Measurements from ENCODE around the gene ZFAND3.

Gene ZFAND3

GRCh38 chr6:38064431-38064830 lies 244.9 kb downstream of the ZFAND3 start:
- Histone ChIP-seq H3K4me3 (ENCODE audit: low read length) (no peak overlapping the region), H3K36me3 (ENCODE audit: control insufficient read depth, insufficient read depth, low read length, severe bottlenecking) (peaks cover 40% of the 10 kb centered on the region), H3K4me1 (ENCODE audit: control insufficient read depth, insufficient read depth, low read length) (peaks cover 14% of the 10 kb centered on the region), H3K9me3 (ENCODE audit: control insufficient read depth, low read length) (no peaks in the 10 kb centered on the region), H3K27me3 (replicated peaks; ENCODE audit: control insufficient read depth, insufficient read depth, low read length) (no peaks in the 10 kb centered on the region), H3K9ac (ENCODE audit: low read length) (no peak overlapping the region)
- peak; percentile 9 for DNase-seq (ENCODE audit: low read depth)

DNA sequence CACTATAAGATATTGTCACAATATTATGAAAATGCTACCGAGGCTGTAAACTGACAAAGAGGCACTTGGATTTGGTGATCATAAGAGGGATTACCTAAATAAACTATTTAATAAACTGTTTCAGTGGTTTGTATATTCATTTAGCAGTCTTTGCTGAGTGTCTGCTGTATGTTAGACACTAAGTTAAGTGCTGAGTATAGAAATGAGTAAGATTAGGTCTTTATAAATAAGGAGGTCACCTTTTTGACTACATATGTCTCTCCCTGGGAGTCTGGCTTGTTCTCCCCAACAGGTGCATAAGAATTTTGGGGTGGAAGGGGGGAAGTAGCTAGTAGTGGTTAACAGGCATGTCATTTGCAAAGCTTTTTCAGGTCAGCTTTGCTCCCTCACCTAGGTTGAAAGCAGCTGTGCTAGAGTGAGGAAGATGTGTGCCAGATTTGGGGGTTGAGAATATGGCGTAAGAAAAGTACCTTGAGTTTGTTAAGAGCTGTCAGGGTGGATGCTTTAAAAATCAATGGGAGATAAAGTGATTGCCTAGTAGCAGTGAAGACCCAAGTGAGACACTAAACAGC lies 246.3 kb downstream of the ZFAND3 start:
- no peaks in the 10 kb centered on the region for H3K27me3 ChIP-seq (replicated peaks; ENCODE audit: control insufficient read depth, insufficient read depth, low read length)
- no peak overlapping the region for H3K4me3 ChIP-seq (ENCODE audit: low read length)
- H3K9me3 ChIP-seq (ENCODE audit: control insufficient read depth, low read length), result no peaks in the 10 kb centered on the region
- no peak for DNase-seq (ENCODE audit: low read depth)
- peaks cover 15% of the 10 kb centered on the region for H3K4me1 ChIP-seq (ENCODE audit: control insufficient read depth, insufficient read depth, low read length)
- H3K9ac ChIP-seq (ENCODE audit: low read length), result no peak overlapping the region
- H3K36me3 ChIP-seq (ENCODE audit: control insufficient read depth, insufficient read depth, low read length, severe bottlenecking), result peaks cover 40% of the 10 kb centered on the region

- Histone ChIP-seq H3K27me3 (replicated peaks; ENCODE audit: control insufficient read depth, insufficient read depth, low read length) (no peaks in the 10 kb centered on the region), H3K36me3 (ENCODE audit: control insufficient read depth, insufficient read depth, low read length, severe bottlenecking) (peaks cover 30% of the 10 kb centered on the region), H3K9me3 (ENCODE audit: control insufficient read depth, low read length) (no peaks in the 10 kb centered on the region), H3K4me1 (ENCODE audit: control insufficient read depth, insufficient read depth, low read length) (peaks cover 15% of the 10 kb centered on the region), H3K9ac (ENCODE audit: low read length) (no peak overlapping the region), H3K4me3 (ENCODE audit: low read length) (no peak overlapping the region)
- no peak for DNase-seq (ENCODE audit: low read depth)
Measured at GRCh38 chr6:38067263-38067980, 247.9 kb downstream of the ZFAND3 start.

DNA sequence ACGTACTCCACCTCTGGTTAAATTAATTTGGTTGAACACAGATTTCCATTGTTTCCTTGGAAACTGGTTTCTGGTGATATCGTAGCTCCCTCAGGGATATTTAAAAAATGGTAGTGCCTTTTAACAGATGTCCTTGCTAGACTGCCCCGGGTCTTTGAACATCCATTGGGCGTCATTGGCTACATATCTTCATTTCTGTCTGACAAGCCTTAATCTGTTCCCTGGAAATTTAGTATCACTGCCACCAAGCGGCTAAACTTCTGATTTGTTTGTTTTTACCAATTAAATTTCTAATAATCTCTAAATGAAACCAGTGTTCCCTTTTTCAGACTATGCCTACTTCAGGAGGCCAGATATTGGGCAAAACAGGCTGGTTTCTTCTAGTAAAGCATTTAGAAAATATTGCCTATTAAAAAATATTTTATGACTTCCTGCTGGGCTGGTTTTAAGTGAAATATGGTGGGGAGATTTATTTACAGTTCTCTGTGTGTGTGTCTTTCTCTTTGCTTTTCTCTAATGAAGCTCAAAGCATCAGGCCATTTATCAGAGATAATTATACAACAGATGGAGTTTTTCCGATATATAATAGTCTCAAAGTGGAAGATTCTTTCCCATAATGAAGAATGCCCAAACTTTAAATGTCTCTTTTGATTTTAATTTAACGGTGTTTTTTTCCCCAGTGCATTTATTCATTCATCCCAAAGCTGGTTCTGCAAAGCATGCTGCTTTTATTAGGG lies 249.5 kb downstream of the ZFAND3 start:
- H3K9ac ChIP-seq (ENCODE audit: low read length), result no peak overlapping the region
- H3K4me3 ChIP-seq (ENCODE audit: low read length), result no peak overlapping the region
- H3K27me3 ChIP-seq (replicated peaks; ENCODE audit: control insufficient read depth, insufficient read depth, low read length), result no peaks in the 10 kb centered on the region
- H3K36me3 ChIP-seq (ENCODE audit: control insufficient read depth, insufficient read depth, low read length, severe bottlenecking), result peaks cover 15% of the 10 kb centered on the region
- no peak for DNase-seq (ENCODE audit: low read depth)
- peaks cover 15% of the 10 kb centered on the region for H3K4me1 ChIP-seq (ENCODE audit: control insufficient read depth, insufficient read depth, low read length)
- no peaks in the 10 kb centered on the region for H3K9me3 ChIP-seq (ENCODE audit: control insufficient read depth, low read length)

DNA sequence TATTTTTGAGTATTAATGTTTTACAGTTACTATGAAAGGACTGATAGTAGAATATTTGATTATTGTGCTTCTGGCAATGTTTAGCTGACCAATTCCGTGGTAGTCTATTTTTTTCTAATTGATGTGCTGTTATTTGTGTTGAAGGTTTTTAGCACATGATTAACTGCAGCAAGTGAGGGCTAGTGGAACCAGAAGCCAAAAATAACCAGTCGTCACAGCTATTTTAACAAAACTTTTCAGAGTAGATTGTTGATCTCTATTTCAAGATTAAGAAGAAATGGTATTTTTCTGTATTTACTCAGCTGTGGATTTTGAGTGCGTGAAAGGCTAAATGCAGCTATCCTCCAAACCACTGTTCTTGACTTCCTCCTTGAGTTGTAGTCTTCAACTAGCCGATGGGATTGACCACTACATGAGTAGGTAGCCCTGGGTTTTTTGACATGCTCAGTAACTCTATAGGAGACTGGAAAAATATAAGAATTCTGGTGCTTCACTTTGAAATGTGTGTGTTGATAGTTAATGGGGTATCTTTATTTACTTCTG lies 258.0 kb downstream of the ZFAND3 start:
- H3K36me3 ChIP-seq (ENCODE audit: control insufficient read depth, insufficient read depth, low read length, severe bottlenecking), result peaks cover 11% of the 10 kb centered on the region
- H3K4me1 ChIP-seq (ENCODE audit: control insufficient read depth, insufficient read depth, low read length), result peaks cover 32% of the 10 kb centered on the region
- H3K27me3 ChIP-seq (replicated peaks; ENCODE audit: control insufficient read depth, insufficient read depth, low read length), result no peaks in the 10 kb centered on the region
- H3K9ac ChIP-seq (ENCODE audit: low read length), result no peak overlapping the region
- H3K9me3 ChIP-seq (ENCODE audit: control insufficient read depth, low read length), result no peaks in the 10 kb centered on the region
- DNase-seq (ENCODE audit: low read depth), result no peak
- H3K4me3 ChIP-seq (ENCODE audit: low read length), result no peak overlapping the region

- no peaks in the 10 kb centered on the region for H3K27me3 ChIP-seq (replicated peaks; ENCODE audit: control insufficient read depth, insufficient read depth, low read length)
- H3K9me3 ChIP-seq (ENCODE audit: control insufficient read depth, low read length), result no peaks in the 10 kb centered on the region
- H3K4me1 ChIP-seq (ENCODE audit: control insufficient read depth, insufficient read depth, low read length), result peaks cover 32% of the 10 kb centered on the region
- no peak for DNase-seq (ENCODE audit: low read depth)
- no peak overlapping the region for H3K9ac ChIP-seq (ENCODE audit: low read length)
- H3K36me3 ChIP-seq (ENCODE audit: control insufficient read depth, insufficient read depth, low read length, severe bottlenecking), result peaks cover 19% of the 10 kb centered on the region
- peak overlapping the region; percentile 11 for H3K4me3 ChIP-seq (ENCODE audit: low read length)
Measured at GRCh38 chr6:38078671-38079070, 259.1 kb downstream of the ZFAND3 start.

DNA sequence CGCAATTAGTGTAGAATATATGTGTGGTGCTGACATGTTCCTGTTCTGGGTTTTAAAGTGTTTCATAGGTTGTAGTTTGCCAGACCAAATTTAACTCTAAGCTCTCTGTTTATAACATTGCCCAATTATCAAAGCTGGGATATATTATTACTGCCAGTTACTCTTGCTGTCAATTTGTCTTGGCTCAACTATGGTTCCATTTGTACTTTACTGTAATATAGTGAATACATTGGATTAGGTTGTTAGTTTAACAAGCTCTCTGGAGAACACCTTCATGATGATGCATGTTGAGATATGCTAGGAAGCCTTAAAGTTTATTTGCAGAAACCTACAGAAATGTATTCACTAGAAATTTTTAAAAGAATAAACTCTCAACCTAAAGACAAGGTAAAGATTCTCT lies 259.6 kb downstream of the ZFAND3 start:
- no peaks in the 10 kb centered on the region for H3K27me3 ChIP-seq (replicated peaks; ENCODE audit: control insufficient read depth, insufficient read depth, low read length)
- H3K9ac ChIP-seq (ENCODE audit: low read length), result no peak overlapping the region
- H3K9me3 ChIP-seq (ENCODE audit: control insufficient read depth, low read length), result no peaks in the 10 kb centered on the region
- H3K4me3 ChIP-seq (ENCODE audit: low read length), result peak overlapping the region; percentile 11
- no peak for DNase-seq (ENCODE audit: low read depth)
- peaks cover 19% of the 10 kb centered on the region for H3K36me3 ChIP-seq (ENCODE audit: control insufficient read depth, insufficient read depth, low read length, severe bottlenecking)
- H3K4me1 ChIP-seq (ENCODE audit: control insufficient read depth, insufficient read depth, low read length), result peaks cover 32% of the 10 kb centered on the region

- no peak for DNase-seq (ENCODE audit: low read depth)
- Histone ChIP-seq H3K4me1 (ENCODE audit: control insufficient read depth, insufficient read depth, low read length) (peaks cover 32% of the 10 kb centered on the region), H3K36me3 (ENCODE audit: control insufficient read depth, insufficient read depth, low read length, severe bottlenecking) (peaks cover 19% of the 10 kb centered on the region), H3K9me3 (ENCODE audit: control insufficient read depth, low read length) (no peaks in the 10 kb centered on the region), H3K4me3 (ENCODE audit: low read length) (no peak overlapping the region), H3K27me3 (replicated peaks; ENCODE audit: control insufficient read depth, insufficient read depth, low read length) (no peaks in the 10 kb centered on the region), H3K9ac (ENCODE audit: low read length) (no peak overlapping the region)
Measured at GRCh38 chr6:38079537-38079936, 260.0 kb downstream of the ZFAND3 start.

DNA sequence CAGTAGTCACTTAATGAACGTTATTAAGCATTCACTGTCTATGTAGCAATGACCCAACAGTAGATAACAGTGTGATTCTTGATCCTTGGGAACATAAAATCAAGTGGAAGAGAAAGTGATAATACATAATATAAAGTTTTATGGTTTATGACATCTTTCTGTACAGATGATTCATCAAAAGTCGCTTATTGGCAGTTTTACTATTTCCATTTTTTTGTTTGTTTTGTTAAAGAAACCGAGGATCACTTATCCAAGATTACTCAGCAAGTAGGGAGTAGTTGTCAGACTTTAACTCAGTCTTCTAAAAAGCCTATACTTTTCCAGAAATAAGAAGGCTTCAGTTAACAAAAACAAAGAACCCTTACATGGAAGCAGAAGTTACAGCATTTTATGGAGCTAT lies 260.8 kb downstream of the ZFAND3 start:
- Histone ChIP-seq H3K4me1 (ENCODE audit: control insufficient read depth, insufficient read depth, low read length) (peaks cover 32% of the 10 kb centered on the region), H3K9ac (ENCODE audit: low read length) (peak overlapping the region; percentile 59), H3K27me3 (replicated peaks; ENCODE audit: control insufficient read depth, insufficient read depth, low read length) (no peaks in the 10 kb centered on the region), H3K9me3 (ENCODE audit: control insufficient read depth, low read length) (no peaks in the 10 kb centered on the region), H3K4me3 (ENCODE audit: low read length) (peak overlapping the region; percentile 55), H3K36me3 (ENCODE audit: control insufficient read depth, insufficient read depth, low read length, severe bottlenecking) (peaks cover 20% of the 10 kb centered on the region)
- peak; percentile 54 for DNase-seq (ENCODE audit: low read depth)

DNA sequence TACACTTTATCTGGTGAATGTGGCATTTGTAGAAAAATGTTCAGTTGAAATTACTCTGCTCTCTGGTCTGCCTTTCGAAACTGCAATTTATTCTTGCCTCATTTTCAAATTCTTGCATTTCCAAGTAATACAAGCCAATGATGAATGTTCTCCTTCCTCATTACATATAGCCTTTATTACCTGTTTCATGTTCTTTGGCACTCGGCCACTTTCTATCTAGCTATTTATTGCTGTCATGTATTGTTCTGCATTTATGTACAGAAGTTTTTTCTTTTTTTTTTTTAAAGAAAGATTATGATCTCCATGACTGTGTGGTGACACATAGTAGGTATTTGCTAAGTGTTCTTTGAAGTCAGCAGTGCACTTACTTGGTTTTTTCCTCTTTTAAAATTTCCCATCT lies 261.4 kb downstream of the ZFAND3 start:
- Histone ChIP-seq H3K9ac (ENCODE audit: low read length) (peak overlapping the region; percentile 59), H3K27me3 (replicated peaks; ENCODE audit: control insufficient read depth, insufficient read depth, low read length) (no peaks in the 10 kb centered on the region), H3K9me3 (ENCODE audit: control insufficient read depth, low read length) (no peaks in the 10 kb centered on the region), H3K4me1 (ENCODE audit: control insufficient read depth, insufficient read depth, low read length) (peaks cover 33% of the 10 kb centered on the region), H3K4me3 (ENCODE audit: low read length) (peak overlapping the region; percentile 55), H3K36me3 (ENCODE audit: control insufficient read depth, insufficient read depth, low read length, severe bottlenecking) (peaks cover 20% of the 10 kb centered on the region)
- DNase-seq (ENCODE audit: low read depth), result peak; percentile 65

GRCh38 chr6:38085031-38085430 lies 265.5 kb downstream of the ZFAND3 start:
- no peak overlapping the region for H3K9ac ChIP-seq (ENCODE audit: low read length)
- peaks cover 25% of the 10 kb centered on the region for H3K4me1 ChIP-seq (ENCODE audit: control insufficient read depth, insufficient read depth, low read length)
- H3K9me3 ChIP-seq (ENCODE audit: control insufficient read depth, low read length), result no peaks in the 10 kb centered on the region
- H3K4me3 ChIP-seq (ENCODE audit: low read length), result no peak overlapping the region
- H3K27me3 ChIP-seq (replicated peaks; ENCODE audit: control insufficient read depth, insufficient read depth, low read length), result no peaks in the 10 kb centered on the region
- peaks cover 26% of the 10 kb centered on the region for H3K36me3 ChIP-seq (ENCODE audit: control insufficient read depth, insufficient read depth, low read length, severe bottlenecking)
- DNase-seq (ENCODE audit: low read depth), result no peak

All from adipocyte (in vitro differentiated cells).